Liver (tissue), 9 donors: ENCODE measurements around the gene MGP. TPM values are rescaled to one million over a fixed set of nuclear protein-coding genes. Genes with fewer than 3 reads are reported as not detected.

Experiments
- DNase-seq: peaks from one replicate; pipeline ENCODE4 v3.0.0-alpha.2; 2017; ENCODE audit warnings: low spot score
- H3K27ac ChIP-seq, 2 donors: one replicate each; pipeline ENCODE4 v1.7.0; 2013; ENCODE audit warnings: inconsistent platforms in 2 of 2, low read length in 2 of 2, control low read depth in 1 of 2, low read depth in 1 of 2, mild to moderate bottlenecking in 1 of 2
- H3K27me3 ChIP-seq, 4 donors: one replicate each; pipeline versions ENCODE4 v1.6.1 to v1.7.0; 2013; ENCODE audit warnings: low read length in 3 of 4, inconsistent platforms in 1 of 4, mild to moderate bottlenecking in 1 of 4, moderate library complexity in 1 of 4; ENCODE audit not compliant: control insufficient read depth in 4 of 4, insufficient read depth in 4 of 4
- H3K36me3 ChIP-seq, 4 donors: one replicate each; pipeline versions ENCODE4 v1.6.1 to v1.7.0; 2013; ENCODE audit warnings: low read length in 3 of 4, mild to moderate bottlenecking in 3 of 4, low read depth in 1 of 4, moderate library complexity in 1 of 4; ENCODE audit not compliant: control insufficient read depth in 4 of 4, insufficient read depth in 3 of 4
- H3K4me1 ChIP-seq, 4 donors: one replicate each; pipeline versions ENCODE4 v1.6.1 to v1.7.0; 2013; ENCODE audit warnings: low read length in 3 of 4, mild to moderate bottlenecking in 3 of 4, moderate library complexity in 1 of 4; ENCODE audit not compliant: control insufficient read depth in 4 of 4, insufficient read depth in 4 of 4
- H3K4me3 ChIP-seq, 3 donors: one replicate each; pipeline versions ENCODE4 v1.6.1 to v1.7.0; 2013; ENCODE audit warnings: low read length in 3 of 3, control low read depth in 1 of 3, low read depth in 1 of 3, mild to moderate bottlenecking in 1 of 3
- H3K9ac ChIP-seq, 2 donors: one replicate each; pipeline ENCODE4 v1.7.0; 2013; ENCODE audit warnings: low read length in 2 of 2, mild to moderate bottlenecking in 2 of 2, moderate library complexity in 2 of 2, control low read depth in 1 of 2, low read depth in 1 of 2
- H3K9me3 ChIP-seq, 4 donors: one replicate each; pipeline versions ENCODE4 v1.6.1 to v1.7.0; 2013; ENCODE audit warnings: low read length in 3 of 4; ENCODE audit not compliant: control insufficient read depth in 4 of 4
- CTCF ChIP-seq: fragments of 150-350 bp; IDR thresholded peaks from 2 replicates; pipeline ENCODE4 v1.5.1; 2017; ENCODE audit warnings: improper control_type of control experiment, low read depth, low read length; ENCODE audit not compliant: missing input control
- EGR1 ChIP-seq, 2 donors: IDR thresholded peaks; 2 replicates each; pipeline ENCODE4 v1.6.1; 2016 to 2018; ENCODE audit warnings: antibody characterized with exemption in 2 of 2, low read depth in 2 of 2
- FOXA1 ChIP-seq: IDR thresholded peaks from 2 replicates; pipeline ENCODE4 v1.6.1; 2016; ENCODE audit warnings: antibody characterized with exemption
- FOXA2 ChIP-seq: IDR thresholded peaks from 2 replicates; pipeline ENCODE4 v1.6.1; 2016; ENCODE audit warnings: antibody characterized with exemption
- HNF4A ChIP-seq, 2 donors: conservative IDR thresholded peaks; 2 replicates each; pipeline ENCODE4 v1.6.1; 2016; ENCODE audit warnings: antibody characterized with exemption in 2 of 2, mild to moderate bottlenecking in 2 of 2
- HNF4G ChIP-seq: IDR thresholded peaks from 2 replicates; pipeline ENCODE4 v1.6.1; 2016; ENCODE audit warnings: antibody characterized with exemption
- MAX ChIP-seq: IDR thresholded peaks from 2 replicates; pipeline ENCODE4 v1.6.1; 2016; ENCODE audit warnings: antibody characterized with exemption
- NR2F2 ChIP-seq: IDR thresholded peaks from 2 replicates; pipeline ENCODE4 v1.6.1; 2016; ENCODE audit warnings: antibody characterized with exemption
- RAD21 ChIP-seq, 2 donors: IDR thresholded peaks; 2 replicates each; pipeline ENCODE4 v1.6.1; 2016; ENCODE audit warnings: antibody characterized with exemption in 2 of 2, mild to moderate bottlenecking in 2 of 2
- RXRA ChIP-seq, 2 donors: IDR thresholded peaks; 2 replicates each; pipeline ENCODE4 v1.6.1; 2017 to 2018; ENCODE audit warnings: antibody characterized with exemption in 2 of 2, mild to moderate bottlenecking in 1 of 2
- SP1 ChIP-seq: IDR thresholded peaks from 2 replicates; pipeline ENCODE4 v1.6.1; 2018; ENCODE audit warnings: antibody characterized with exemption, mild to moderate bottlenecking
- TAF1 ChIP-seq: conservative IDR thresholded peaks from 2 replicates; pipeline ENCODE4 v1.6.1; 2016; ENCODE audit warnings: antibody characterized with exemption, mild to moderate bottlenecking
- YY1 ChIP-seq: IDR thresholded peaks from 2 replicates; pipeline ENCODE4 v1.6.1; 2016; ENCODE audit warnings: antibody characterized with exemption, mild to moderate bottlenecking
- WGBS: extraction: QIAGEN DNeasy Blood & Tissue Kit; methylation state at CpG from one replicate; pipeline ENCODE4 v1.1.7; 2013; 5-methylcytosine and 5-hydroxymethylcytosine counted together
- polyA plus RNA-seq, 2 donors: library from polyadenylated mRNA; stranded (reverse) in 1 of 2; unstranded in 1 of 2; fragments of 200-250 nt in 1 of 2; fragments of >200 nt in 1 of 2; fragmentation: Nextera tagmentation in 1 of 2; extraction: Ambion mirVana in 1 of 2; gene quantifications; one replicate each; pipeline versions ENCODE4 v1.2.1 to v1.2.3, GENCODE V29; 2013 to 2015
- total RNA-seq, 2 donors: library from RNA; depleted of rRNA; stranded (reverse); fragments of >200 nt; gene quantifications; one replicate each; pipeline ENCODE4 v1.2.3, GENCODE V29; 2014
- TF ChIP-seq, protein P1 (sequence below): IDR thresholded peaks from 2 replicates; pipeline ENCODE4 v1.6.1; 2016; ENCODE audit warnings: antibody characterized with exemption
- donor health status: healthy.
- donor health status: healthy.
- donor health status: healthy.
- donor health status: healthy.
- donor health status: healthy.

The MGP gene
- total and polyA plus RNA-seq, 4 donors: 0.98 to 20.7 (median 11.0) TPM

- TF ChIP-seq FOXA2 (no peak), MAX (no peak), EGR1 (IDR thresholded peaks at IDR 0.05; ENCODE audit: low read depth in 2 of 2) (no peak), CTCF (no peak), NR2F2 (no peak), HNF4A (conservative IDR thresholded peaks at IDR 0.05) (no peak), YY1 (no peak), HNF4G (no peak), TAF1 (no peak), RXRA (IDR thresholded peaks at IDR 0.05) (no peak), SP1 (no peak)
- TF ChIP-seq, protein P1, sequence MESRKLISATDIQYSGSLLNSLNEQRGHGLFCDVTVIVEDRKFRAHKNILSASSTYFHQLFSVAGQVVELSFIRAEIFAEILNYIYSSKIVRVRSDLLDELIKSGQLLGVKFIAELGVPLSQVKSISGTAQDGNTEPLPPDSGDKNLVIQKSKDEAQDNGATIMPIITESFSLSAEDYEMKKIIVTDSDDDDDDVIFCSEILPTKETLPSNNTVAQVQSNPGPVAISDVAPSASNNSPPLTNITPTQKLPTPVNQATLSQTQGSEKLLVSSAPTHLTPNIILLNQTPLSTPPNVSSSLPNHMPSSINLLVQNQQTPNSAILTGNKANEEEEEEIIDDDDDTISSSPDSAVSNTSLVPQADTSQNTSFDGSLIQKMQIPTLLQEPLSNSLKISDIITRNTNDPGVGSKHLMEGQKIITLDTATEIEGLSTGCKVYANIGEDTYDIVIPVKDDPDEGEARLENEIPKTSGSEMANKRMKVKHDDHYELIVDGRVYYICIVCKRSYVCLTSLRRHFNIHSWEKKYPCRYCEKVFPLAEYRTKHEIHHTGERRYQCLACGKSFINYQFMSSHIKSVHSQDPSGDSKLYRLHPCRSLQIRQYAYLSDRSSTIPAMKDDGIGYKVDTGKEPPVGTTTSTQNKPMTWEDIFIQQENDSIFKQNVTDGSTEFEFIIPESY: no peak
- 47% methylated on average over 3 of the region's 3 CpGs for WGBS
- Histone ChIP-seq H3K9ac (no peak overlapping the region), H3K27ac (no peak overlapping the region), H3K4me3 (no peak overlapping the region), H3K36me3 (no peaks in the 10 kb centered on the region), H3K4me1 (peaks cover 0 to 23% (median 11%) of the 10 kb centered on the region in 4 donors), H3K9me3 (no peaks in the 10 kb centered on the region), H3K27me3 (no peaks in the 10 kb centered on the region)
- no peak for DNase-seq
These were observed 39.5 kb downstream of the MGP start for GRCh38 chr12:14846042-14846587.

GRCh38 chr12:14845350-14845750 lies 40.3 kb downstream of the MGP start:
- no peaks in the 10 kb centered on the region for H3K27me3 ChIP-seq
- 11% methylated on average over 3 of the region's 3 CpGs for WGBS
- H3K36me3 ChIP-seq: peaks cover 0 to 3% (median 0%) of the 10 kb centered on the region in 4 donors
- H3K9me3 ChIP-seq: no peaks in the 10 kb centered on the region
- H3K27ac ChIP-seq: no peak overlapping the region
- H3K9ac ChIP-seq: no peak overlapping the region
- peaks cover 3 to 31% (median 17%) of the 10 kb centered on the region in 4 donors for H3K4me1 ChIP-seq
- no peak overlapping the region for H3K4me3 ChIP-seq
- TF ChIP-seq RAD21 (IDR thresholded peaks at IDR 0.05): peak; percentile 92 to 96
- no peak for TF ChIP-seq SP1
- no peak for TF ChIP-seq FOXA1
- TF ChIP-seq EGR1 (IDR thresholded peaks at IDR 0.05; ENCODE audit: low read depth in 2 of 2): no peak
- TF ChIP-seq MAX: no peak
- peak; percentile 88 for TF ChIP-seq CTCF
- DNase-seq: peak; percentile 50
